ENCODE data around the gene DCAF15.

DCAF15 gene

DNA sequence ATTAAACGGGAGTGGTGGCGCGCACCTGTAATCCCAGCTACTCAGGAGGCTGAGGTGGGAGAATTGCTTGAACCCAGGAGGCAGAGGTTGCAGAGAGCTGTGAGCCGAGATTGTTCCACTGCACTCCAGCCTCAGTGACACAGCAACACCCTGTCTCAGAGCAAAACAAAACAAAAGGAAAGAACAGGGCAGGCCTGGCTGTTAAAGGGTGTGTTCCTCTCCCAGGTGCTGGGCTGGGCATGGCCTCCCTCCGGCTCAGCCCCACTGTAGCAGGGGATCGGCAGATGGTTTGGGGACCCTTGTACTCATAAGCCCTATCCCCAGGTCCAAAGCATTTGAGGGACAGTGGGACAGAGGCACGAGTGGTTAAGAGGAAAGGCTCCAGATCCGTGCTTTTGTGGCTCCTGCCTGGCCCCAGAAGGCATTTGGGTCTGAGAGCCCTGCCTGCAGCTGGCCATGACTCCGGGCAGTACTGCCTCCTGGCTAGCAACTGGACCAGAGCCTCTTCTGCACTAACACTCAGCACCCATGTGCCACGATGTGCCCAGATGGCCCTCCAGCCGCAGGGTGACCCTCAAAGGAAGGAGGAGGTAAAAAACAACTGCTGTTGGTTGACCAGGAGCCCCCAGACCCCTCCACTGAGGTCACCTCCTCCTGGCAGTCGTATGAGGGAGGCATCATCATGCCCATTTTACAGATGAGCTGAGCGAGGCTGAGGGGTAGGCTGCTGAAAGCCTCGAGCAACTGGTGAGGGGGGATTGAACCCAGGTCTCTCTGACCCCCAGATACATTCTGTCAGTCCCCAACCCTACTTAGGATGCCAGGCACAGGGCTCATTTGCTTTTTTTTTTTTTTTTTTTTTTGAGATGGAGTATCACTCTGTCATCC lies 43.8 kb downstream of the DCAF15 start:
- no peak for DNase-seq

DNA sequence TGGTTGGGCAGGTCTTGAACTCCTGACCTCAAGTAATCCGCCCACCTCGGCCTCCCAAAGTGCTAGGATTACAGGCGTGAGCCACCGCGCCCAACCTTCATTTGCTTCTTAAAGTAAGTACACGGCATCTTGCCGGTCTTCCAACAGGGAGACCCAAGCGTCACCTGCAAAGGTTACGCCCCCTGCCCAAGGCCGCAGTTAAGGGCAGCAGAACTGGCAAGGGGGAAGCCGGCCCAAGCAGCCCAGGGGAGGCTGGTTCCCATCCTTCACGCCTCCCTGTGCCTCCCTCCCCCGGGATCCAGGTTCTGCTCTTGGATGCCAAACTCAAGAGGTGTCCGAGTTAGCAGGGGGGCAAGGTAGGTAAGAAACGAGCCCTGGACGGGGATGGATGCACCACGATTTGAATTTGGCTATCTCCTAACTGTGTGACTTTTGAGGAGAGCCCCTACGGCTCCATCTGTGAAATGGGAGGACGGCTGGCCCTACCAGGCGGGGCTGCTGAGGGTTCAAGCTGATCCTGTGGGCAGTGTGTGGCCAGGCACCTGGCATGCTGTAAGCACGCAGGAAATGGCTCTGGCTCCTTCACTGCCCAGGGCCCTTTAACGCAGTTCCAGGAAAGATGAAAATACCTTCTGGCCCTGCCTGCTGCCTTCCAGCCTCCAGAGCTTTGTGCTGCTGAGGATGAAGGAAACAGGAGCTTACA lies 44.8 kb downstream of the DCAF15 start:
- no peak for DNase-seq

DNA sequence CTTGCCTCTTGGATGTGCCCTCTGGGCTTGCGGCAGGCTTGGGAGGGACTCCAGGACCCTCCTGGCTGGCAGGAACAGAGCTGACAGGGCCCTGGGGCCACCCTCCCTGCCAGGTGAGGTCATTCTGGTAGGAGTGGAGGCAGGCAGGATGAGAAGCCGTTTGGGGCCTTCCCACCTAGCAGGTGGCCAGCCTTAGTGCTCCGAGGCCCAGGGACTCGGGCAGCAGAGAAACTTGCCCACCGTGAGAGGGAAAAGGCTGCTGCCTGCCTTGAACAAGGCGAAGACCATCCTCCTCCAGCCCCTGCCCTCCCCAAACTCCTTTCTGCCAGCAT lies 45.3 kb downstream of the DCAF15 start:
- no peak for DNase-seq

DNA sequence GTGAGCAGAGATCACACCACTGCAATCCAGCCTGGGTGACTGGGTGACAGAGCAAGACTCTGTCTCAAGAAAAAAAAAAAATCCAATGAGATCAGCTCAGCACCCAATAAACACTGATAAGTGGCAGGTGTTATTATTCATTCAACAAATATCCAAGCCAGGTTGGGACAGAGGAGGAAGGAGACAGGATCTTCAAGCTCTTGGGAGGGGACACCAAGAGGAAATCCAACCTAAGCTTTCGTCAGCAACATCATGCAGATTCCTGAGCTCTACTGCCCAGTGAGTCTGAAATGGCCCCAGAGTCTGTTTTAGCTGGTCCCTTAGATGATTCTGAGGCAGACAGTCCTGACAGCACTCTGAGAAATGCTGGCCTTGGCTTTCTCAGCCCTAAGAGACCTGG lies 46.1 kb downstream of the DCAF15 start:
- no peak for DNase-seq

DNA sequence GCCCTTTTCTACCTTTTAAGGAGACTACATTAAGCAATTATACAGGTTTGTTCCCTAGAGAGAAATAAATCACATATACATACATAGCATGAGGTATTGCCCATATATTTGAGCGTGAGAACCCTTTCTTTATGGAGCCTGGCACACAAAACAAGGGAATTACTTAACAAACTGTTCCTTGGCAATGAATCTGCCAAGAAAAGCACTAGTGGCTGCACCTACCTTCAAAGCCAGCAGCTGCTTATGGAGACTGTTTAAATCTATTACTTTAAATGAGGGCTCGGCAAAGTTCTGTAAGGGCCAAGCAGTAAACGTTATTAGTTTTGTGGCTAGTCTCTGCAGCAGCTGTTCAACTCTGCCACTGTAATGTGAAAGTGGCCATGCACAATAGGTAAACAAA lies 46.8 kb downstream of the DCAF15 start:
- no peak for DNase-seq

DNA sequence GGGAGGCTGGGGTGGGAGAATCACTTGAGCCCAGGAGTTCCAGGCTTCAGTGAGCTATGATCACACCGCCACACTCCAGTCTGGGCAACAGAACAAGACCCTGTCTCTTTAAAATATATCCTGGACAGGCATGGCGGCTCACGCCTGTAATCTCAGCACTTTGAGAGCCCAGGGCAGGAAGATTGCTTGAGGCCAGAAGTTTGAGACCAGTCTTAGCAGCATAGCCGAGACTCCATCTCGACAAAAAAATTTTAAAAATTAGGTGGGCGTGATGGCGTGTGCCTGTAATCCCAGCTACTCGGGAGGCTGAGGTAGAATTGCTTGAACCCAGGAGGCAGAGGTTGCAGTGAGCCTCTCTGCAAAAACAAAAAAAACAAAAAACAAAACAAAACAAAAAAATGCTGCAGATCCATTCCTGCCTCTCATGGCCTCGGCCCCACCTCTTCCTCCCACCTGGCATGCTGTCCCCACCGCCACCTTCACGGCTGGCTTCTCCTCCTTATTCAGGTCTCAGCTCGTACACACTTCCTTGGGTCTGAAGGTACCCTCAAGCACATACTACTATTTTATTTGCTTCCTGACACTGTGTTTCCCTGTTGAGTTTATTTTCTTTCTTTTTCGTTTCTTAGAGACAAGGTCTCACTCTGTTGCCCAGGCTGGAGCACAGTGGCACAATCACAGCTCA lies 48.5 kb downstream of the DCAF15 start:
- no peak for DNase-seq

DNA sequence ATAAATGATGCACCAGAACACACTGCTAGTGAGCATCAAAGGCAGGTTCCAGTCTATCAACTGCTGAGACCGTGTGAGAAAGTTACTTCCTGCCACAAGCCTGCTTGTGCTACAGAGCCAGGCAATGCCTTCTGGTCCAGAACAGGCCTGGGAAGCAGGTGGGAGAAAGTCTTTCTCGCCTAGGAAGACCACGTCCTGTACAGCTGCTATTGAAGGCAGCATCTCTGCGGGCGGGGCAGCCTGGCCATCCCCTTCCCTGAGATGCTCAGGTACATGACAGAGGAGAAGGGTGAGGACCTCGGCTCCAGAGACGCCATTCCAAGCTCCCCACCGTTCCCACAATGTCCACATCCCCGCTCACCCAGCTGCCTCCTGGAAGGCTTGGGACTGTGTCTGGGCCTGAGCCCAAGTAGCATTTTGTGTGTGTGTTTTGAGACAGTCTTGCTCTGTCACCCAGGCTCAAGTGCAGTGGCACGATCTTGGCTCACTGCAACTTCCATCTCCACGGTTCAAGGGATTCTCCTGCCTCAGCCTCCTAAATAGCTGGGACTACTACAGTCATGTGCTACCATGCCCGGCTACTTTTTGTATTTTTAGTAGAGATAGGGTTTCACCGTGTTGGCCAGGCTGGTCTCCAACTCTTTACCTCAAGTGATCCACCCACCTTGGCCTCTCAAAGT lies 50.4 kb downstream of the DCAF15 start:
- DNase-seq = peak in 2 of 5 experiments; percentile 52 to 79

DNA sequence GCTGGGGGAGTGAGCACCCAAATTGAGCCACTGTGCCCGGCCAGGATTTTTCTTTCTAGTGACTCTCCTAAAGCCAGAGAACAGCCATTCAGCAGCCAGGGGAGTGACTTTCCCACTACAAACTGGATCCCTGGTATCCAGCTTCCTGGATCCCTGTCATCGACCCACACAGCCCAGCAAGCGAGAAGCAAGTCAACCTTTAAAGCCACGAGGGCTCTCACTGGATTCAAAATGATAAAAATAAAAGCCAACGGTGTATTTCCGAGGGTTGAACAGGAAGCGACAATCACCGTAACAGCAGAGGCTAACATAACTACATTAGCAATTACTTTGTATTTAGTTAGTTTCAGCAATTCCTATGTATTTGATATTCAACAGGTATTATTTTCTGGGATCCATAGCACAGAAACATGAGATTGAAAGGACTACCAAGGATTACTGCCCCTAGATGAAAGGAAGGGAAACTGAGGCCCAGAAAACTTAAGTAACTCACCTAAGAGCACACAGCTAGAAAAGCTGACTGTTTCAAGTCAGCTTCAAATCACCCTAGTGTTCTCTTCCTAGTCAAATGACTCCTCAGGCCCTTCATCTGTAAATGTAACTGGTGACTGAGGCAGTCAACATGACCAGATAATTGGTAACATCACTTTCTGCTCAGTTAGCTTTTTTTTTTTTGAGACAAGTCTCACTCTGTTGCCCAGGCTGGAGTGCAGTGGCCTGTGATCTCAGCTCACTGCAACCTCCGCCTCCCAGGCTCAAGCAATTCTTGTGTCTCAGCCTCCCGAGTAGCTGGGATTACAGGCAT lies 51.1 kb downstream of the DCAF15 start:
- peak in 1 of 5 experiments; percentile 65 for DNase-seq

DNA sequence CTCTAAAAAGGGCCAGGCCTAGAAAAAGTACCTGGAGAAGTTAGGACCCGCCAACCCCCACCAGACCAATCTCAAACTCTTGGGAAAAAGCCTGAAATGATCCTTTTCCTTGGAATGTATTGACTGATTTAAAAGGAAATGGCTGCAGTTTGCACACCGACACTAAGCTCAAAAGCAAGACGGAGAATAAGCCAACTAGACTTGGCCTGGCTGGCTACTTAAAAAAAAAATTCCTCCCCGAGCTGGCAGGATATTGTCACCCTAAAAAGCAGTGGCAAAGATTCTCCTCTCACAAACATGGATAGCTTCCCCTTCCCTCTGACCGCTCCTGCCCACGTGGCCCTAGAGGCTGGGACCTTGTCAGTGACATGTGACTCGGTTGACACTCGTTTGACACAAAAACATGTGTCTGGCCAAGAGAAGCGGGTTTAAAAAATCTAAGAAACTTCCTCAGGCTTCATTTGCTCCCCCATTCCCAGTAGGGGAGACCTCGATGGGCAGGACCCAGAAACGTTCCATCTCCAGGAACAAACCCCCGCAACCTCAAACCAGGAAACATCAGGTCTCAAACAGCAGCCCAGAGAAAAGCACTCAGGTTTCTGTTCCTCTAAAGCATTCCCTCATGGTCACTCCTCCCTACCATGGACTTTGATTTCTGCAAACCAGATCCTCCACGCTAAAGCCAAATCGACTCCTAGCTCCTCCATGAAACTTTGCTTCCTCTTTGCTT lies 52.5 kb downstream of the DCAF15 start:
- DNase-seq = no peak

DNA sequence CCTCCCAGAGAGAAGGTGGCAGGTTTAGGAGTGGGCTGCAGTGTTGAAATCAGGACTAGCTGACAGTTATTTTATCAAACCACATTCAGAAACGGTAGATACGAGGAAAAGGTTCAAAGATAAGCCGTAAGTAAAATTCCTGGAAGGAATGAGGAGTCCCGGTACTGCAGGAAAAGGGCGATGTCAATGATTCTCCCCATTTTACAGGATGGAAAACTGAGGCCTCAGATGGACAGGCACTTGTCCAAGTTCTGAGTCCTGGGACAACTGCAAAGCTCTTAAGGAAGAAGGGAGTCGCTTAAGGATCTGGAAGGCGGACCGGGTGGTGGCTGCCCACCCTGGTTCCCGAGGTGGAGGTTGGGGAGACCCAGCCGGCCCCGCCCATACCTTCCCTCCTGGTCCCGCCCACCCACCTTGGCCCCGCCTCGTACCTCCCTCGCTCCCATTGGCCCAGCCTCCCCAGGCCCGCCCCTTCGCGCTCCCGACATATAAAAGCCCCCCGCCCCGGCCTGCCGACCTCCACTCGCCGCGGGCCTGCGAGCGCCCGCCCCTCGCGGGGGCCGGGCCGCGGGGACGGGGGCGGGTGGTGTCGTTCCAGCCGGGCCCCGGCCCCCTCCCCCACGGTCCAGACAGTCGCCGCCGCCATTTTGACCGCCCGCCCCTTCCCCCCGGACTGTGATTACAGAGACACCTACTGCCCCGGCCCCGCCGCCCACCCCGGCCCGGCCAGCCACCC lies 53.2 kb downstream of the DCAF15 start:
- peak; percentile 86 to 95 (median 91) for DNase-seq

DNA sequence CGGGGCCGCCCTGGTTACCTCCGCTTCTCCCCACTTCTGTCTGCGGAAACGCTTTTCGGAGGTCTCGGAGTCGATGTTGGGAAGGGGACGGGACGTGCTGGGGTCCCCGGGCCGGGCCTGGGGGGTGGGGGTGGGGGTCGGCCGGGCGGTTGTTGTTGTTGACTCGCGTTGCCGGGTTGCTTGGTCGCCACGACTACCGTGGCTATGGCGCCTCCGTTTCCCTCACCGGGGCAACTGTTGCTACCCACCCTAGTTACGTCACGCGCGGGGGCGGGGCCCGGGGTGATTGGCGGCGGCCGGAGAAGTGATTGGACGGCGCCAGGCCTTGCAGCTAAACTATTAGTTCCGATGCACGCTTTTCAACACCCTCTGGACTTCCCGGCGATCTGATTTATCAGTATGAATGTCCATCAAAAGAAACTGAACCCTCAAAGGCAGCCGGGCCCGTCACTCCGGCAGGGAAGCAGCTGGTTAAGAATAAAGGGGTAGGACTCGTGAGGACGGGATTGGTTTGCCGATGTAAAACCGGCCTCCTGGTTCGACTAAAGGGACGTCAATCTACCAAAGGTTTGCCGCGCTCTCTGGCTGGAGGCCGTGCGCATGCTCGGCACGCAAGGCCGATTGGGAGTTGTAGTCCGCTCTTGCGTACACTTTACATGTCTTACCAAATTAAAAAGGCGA lies 53.9 kb downstream of the DCAF15 start, which contains the start of gene RFX1:
RFX1 (minus strand) TSS at position 236 of the 681 bp plus-strand sequence. CDS start 12,477 bp downstream, outside the sequence.
- peak; percentile 99 to 100 (median 100) for DNase-seq

DNA sequence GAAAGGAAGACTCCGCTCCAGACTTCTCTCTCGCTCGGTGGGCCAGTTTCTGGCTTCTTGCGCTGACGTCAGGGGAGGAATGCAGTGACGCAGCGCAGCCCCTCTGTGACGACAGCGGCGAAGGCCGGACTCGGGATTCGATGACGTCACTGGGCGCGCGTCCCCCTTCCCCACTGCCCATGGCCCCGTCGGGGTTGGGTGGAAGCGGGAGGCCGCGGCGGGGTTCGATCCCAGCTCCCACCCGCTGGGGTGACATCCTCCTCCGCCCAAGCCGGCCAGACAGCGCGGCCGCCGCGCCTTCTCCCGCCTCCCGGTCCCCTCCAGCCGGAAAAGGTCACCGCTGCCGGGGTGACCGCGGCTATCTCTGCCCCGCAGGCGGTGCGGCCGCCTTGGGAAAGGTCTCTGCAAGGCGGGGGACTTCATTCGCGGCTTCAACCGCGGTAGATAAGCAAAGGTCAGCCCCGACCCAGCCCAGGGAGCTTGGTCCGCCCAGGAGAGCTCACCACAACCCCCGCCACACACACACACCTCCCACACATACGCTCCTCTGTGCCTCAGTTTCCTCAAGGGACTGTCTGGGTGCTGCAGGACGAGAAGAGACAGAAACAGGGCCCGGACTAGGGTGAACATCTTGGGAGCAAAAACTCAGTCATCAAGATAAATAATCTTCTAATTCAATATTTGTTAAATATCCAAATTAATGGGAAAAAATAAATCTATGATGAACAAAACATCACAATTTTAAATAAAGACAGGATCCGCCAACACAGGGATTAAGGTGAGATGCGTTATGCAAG lies 54.7 kb downstream of the DCAF15 start:
- peak in 1 of 5 experiments; percentile 43 for DNase-seq

All from T-helper 2 cell (primary cell).